Measurements from ENCODE around the gene SEC14L5.
"Not testable (repeated sequence)": the region's sequence is repeated elsewhere in the genome, so short reads cannot be mapped to it uniquely, and the experiment has no call there.

GRCh38 chr16:4951583-4951982, 6.5 kb upstream of the SEC14L5 start:
- not testable (repeated sequence) for TF ChIP-seq CTCF (conservative IDR thresholded peaks at IDR 0.05; ENCODE audit: low read depth, low read length); EZH2 (IDR thresholded peaks at IDR 0.05; ENCODE audit: low read length, unreplicated experiment)

Measured in PC-3 (cell line).